Myometrial cell (primary cell): ENCODE measurements around the gene WDR74. TPM values are rescaled to one million over a fixed set of nuclear protein-coding genes. Genes with fewer than 3 reads are reported as not detected.

Experiments used
- total RNA-seq: library from RNA; depleted of rRNA; stranded (reverse); fragments of >200 nt; gene quantifications from 2 replicates; pipeline ENCODE4 v1.2.3, GENCODE V29; 2015

The WDR74 gene
- 39.7 and 57.4 TPM in 2 replicates for total RNA-seq

DNA sequence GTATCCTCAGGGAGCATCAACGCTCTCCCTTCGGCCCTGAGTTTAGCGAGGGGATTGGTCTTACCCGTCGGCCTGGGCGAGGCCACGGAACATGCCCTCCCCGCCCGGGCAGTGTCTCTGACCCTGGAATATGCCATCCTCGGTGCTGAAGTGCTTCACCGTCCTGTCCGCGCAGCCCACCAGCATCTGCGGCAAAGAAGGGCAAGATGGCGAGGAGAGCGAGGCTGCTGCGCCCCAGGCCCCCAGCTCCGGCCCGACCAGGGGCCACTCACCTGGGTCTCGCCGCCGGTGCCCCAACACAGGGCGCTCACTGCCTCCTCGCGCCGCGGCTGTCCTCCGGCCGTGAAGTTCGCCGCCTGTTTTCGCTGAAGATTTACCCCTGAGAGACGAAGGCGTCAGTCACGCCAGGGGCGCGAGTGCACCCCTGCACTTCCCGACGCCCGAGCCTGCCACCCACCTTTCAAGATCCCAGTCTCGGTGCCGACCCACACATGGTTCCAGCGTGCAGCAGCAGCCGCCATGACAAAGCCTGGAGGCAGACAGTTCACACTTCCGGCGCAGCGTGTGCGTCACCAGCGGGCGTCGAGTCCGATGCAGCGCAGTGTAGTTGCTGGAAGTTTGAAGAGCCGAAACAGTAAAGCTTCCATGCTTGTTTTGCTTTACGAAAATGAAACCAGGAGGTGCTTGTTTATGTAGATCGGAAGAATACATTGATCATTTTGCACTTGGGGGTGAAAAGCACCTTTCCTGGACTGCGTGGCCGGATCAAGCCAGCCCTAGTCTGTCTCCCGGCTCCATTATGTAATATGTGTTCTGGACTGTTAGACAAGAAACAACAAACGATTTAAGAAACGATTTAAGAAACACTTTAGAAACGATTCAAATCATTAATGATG lies at the start of gene WDR74:
TSS of gene WDR74 (minus strand) at position 541 of the 896 bp plus-strand sequence. CDS start at position 521, 20 bp downstream.

GRCh38 chr11:62880803-62881578 lies 41.6 kb upstream of the WDR74 start, which contains the start of gene SLC3A2:
TSS of gene SLC3A2 (plus strand) at chr11:62880896. CDS start at chr11:62881024, 128 bp downstream.

GRCh38 chr11:62832336-62833234 lies 6.8 kb downstream of the WDR74 start, which contains the start of gene TEX54:
TSS of gene TEX54 (minus strand) at chr11:62832841.

GRCh38 chr11:62831520-62832335 lies 7.7 kb downstream of the WDR74 start, which contains the start of gene STX5:
TSS of gene STX5 (minus strand) at chr11:62832051. CDS start at chr11:62831243, 808 bp downstream.

DNA sequence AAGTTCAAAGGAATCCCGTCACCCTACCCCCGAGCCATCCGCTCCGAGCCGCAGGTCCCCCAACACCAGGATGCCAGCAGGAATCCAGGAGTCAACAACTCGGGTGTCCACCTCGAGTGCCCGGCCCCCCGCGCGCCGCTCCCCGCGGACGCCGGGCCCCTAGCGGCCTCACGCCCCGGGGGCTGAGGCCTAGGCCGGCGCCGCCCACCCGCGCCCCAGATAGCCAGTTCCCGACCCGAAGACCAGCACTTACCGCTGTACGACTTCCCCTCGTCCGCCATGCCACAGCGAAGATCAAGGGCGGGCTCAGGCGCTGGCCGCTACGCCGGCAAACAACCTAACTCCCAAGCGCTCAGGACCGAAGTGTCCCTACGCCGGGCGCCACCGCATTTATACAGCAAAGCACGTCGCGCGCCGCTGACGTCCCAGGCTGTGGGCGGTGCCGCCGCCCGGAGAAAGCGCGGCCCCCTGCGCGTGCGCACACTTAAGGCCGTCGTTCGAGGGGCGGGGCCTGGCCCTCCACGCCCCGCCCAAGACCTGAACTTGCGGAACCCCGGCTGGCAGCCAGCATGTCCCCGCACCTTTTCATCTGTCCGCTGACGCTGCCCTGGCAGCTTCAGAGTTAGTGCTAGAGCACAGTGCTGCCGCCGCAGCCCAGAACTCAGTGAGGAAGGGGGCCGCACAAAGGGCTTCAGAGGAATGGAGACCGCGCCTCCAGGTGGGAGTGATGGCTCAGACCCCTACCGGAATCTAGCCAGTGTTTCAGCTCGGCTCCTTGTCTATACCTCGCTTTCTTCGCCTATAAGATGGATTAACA lies 34.1 kb downstream of the WDR74 start, which contains the start of gene NXF1:
TSS of gene NXF1 (minus strand) at position 365 of the 817 bp plus-strand sequence. CDS start at position 281, 84 bp downstream.

DNA sequence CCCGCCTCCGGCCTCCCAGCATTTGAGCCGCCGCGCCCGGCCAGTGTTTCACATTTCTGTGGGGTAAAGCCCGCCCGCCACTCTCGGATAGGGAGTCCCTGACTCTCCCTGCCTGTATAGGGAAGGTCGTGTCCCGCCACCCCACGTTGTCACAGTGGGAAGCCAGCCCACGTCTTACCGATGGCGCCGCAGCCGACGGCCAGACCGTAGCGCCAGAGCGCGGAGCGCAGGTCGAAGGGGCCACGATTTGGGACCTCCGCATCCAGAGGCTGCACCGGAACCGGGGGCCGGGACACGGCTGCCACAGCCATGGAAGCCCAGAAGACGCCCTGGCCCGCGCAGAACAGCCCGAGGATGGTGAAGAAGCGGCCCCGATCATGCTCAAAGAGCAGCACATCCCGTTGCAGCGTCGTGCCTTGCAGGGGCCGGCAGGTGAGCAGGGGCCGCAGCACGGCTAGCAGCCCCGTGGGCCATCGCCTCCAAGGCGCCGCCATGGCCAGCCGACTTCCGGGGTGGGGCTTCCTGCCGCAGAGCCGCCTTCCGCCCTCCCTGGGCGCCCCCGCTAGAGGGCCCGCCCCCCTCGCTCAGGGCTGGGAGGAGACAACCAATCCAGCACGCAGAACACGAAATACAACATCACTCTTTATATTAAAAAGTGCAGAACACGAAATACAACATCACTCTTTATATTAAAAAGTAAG lies 47.7 kb downstream of the WDR74 start, which contains the start of gene TMEM223:
TSS of gene TMEM223 (minus strand) at position 506 of the 701 bp plus-strand sequence. CDS start at position 494, 12 bp downstream.

DNA sequence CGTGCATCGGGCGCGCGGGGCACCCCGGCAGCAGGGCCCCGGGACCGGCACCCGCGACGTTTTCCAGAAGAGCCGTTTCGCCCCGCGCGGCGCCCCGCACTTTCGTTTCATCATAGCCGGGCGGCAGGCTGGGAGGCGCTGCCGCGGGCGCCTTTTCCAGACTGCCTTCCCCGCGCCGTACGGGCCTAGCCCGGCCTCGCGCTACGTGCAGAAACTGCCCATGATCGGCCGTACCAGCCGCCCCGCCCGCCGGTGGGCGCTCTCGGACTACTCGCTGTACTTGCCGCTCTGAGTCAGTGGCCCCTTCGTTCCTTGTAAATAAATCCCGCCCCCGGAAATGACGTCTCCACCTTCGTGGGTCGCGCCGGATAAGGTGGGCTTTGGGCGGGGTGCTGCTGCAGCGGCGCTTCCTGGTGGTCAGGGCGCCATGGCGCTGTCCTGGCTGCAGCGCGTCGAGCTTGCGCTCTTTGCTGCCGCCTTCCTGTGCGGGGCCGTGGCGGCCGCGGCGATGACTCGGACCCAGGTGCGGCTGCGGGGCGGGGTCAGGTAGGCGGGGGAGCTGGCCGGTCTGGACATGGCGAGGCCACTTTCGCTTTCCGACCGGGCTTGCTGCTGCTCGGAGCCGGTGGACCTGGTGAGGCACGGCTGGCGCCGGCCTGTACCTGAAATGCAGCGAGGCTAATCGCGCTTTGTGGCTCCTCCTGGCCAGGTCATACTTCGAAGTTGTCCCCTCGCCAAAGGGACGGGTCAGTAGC lies 52.2 kb downstream of the WDR74 start, which contains the start of gene TMEM179B:
TSS of gene TMEM179B (plus strand) at position 398 of the 755 bp plus-strand sequence. CDS start at position 428, 30 bp downstream.

Other genes starting within 250 kb of the WDR74 start
- gene TUT1, start 248.1 kb downstream of the WDR74 start, total RNA-seq = 5.5 and 9.6 TPM in 2 replicates
- gene MTA2, start 237.7 kb downstream of the WDR74 start, total RNA-seq = 81.7 and 109 TPM in 2 replicates
- 17.0 and 22.9 TPM in 2 replicates for gene EML3, start 226.8 kb downstream of the WDR74 start, total RNA-seq
- gene ROM1, start 226.3 kb downstream of the WDR74 start, total RNA-seq = 2.8 and 14.1 TPM in 2 replicates
- gene B3GAT3, start 217.6 kb downstream of the WDR74 start, total RNA-seq = 48.4 and 56.2 TPM in 2 replicates
- gene GANAB, start 193.0 kb downstream of the WDR74 start, total RNA-seq = 263 and 291 TPM in 2 replicates
- 20.6 and 26.2 TPM in 2 replicates for gene INTS5, start 186.3 kb downstream of the WDR74 start, total RNA-seq
- gene C11orf98, start 174.4 kb downstream of the WDR74 start, total RNA-seq = 47.0 and 88.6 TPM in 2 replicates
- 2.9 and 20.2 TPM in 2 replicates for gene CSKMT, start 174.3 kb downstream of the WDR74 start, total RNA-seq
- gene UQCC3, start 167.9 kb downstream of the WDR74 start, total RNA-seq = 8.6 and 10.5 TPM in 2 replicates
- gene LBHD1, start 167.3 kb downstream of the WDR74 start, total RNA-seq = 6.9 and 11.0 TPM in 2 replicates
- gene UBXN1, start 160.5 kb downstream of the WDR74 start, total RNA-seq = 97.7 and 109 TPM in 2 replicates
- gene LRRN4CL, start 150.1 kb downstream of the WDR74 start, total RNA-seq = 5.8 and 6.6 TPM in 2 replicates
- gene BSCL2, start 132.2 kb downstream of the WDR74 start, total RNA-seq = 79.6 and 137 TPM in 2 replicates
- gene GNG3, start 131.9 kb downstream of the WDR74 start, total RNA-seq = not detected in 2 replicates
- 6.6 and 6.9 TPM in 2 replicates for gene HNRNPUL2, start 112.1 kb downstream of the WDR74 start, total RNA-seq
- gene TTC9C, start 111.1 kb downstream of the WDR74 start, total RNA-seq = 27.1 and 44.5 TPM in 2 replicates
- gene ZBTB3, start 85.4 kb downstream of the WDR74 start, total RNA-seq = 6.1 and 10.3 TPM in 2 replicates
- gene POLR2G, start 78.0 kb downstream of the WDR74 start, total RNA-seq = 96.1 and 114 TPM in 2 replicates
- gene TAF6L, start 68.2 kb downstream of the WDR74 start, total RNA-seq = 11.8 and 18.6 TPM in 2 replicates
- gene TMEM179B, start 52.2 kb downstream of the WDR74 start, total RNA-seq = 73.7 and 93.1 TPM in 2 replicates
- gene TMEM223, start 47.6 kb downstream of the WDR74 start, total RNA-seq = 40.9 and 43.8 TPM in 2 replicates
- gene NXF1, start 34.1 kb downstream of the WDR74 start, total RNA-seq = 26.2 and 30.5 TPM in 2 replicates
- 33.2 and 59.2 TPM in 2 replicates for gene STX5, start 7.5 kb downstream of the WDR74 start, total RNA-seq
- gene TEX54, start 6.7 kb downstream of the WDR74 start, total RNA-seq = not detected in 2 replicates
- gene SLC3A2, start 41.3 kb upstream of the WDR74 start, total RNA-seq = 216 and 237 TPM in 2 replicates
- gene CHRM1, start 81.8 kb upstream of the WDR74 start, total RNA-seq = not detected in 2 replicates
- not detected in 2 replicates for gene SLC22A6, start 145.4 kb upstream of the WDR74 start, total RNA-seq
- not detected in 2 replicates for gene SLC22A8, start 176.3 kb upstream of the WDR74 start, total RNA-seq